GM10248 (cell line): ENCODE measurements around the gene ARHGAP21.
"Not testable (repeated sequence)": the region's sequence is repeated elsewhere in the genome, so short reads cannot be mapped to it uniquely, and the experiment has no call there.

Experiments used
- CTCF ChIA-PET: fragments of 300-600 bp; sonication (Branson Sonifier 250); formaldehyde crosslinking; extraction: SDS; loops from one replicate; lab custom pipeline; 2021; ENCODE audit warnings: antibody characterized with exemption; lab: Yijun Ruan, JAX
- POLR2A ChIA-PET: fragments of 350-650 bp; sonication (Branson Sonifier 250); formaldehyde crosslinking; extraction: SDS; loops from one replicate; lab custom pipeline; 2020; ENCODE audit warnings: antibody characterized with exemption; lab: Yijun Ruan, JAX
- DNase-seq: peaks from one replicate; pipeline ENCODE4 v3.0.0; 2012; ENCODE audit errors: extremely low spot score
- TF ChIP-seq, protein P1 (sequence below): IDR thresholded peaks from 2 replicates; pipeline ENCODE4 v1.5.1; 2012; ENCODE audit warnings: mild to moderate bottlenecking, low read depth; ENCODE audit errors: extremely low read depth, missing control alignments, control extremely low read depth

The ARHGAP21 gene

GRCh38 chr10:24731942-24732341, 8.3 kb upstream of the ARHGAP21 start:
- TF ChIP-seq, protein P1, sequence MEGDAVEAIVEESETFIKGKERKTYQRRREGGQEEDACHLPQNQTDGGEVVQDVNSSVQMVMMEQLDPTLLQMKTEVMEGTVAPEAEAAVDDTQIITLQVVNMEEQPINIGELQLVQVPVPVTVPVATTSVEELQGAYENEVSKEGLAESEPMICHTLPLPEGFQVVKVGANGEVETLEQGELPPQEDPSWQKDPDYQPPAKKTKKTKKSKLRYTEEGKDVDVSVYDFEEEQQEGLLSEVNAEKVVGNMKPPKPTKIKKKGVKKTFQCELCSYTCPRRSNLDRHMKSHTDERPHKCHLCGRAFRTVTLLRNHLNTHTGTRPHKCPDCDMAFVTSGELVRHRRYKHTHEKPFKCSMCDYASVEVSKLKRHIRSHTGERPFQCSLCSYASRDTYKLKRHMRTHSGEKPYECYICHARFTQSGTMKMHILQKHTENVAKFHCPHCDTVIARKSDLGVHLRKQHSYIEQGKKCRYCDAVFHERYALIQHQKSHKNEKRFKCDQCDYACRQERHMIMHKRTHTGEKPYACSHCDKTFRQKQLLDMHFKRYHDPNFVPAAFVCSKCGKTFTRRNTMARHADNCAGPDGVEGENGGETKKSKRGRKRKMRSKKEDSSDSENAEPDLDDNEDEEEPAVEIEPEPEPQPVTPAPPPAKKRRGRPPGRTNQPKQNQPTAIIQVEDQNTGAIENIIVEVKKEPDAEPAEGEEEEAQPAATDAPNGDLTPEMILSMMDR: no peak
- POLR2A ChIA-PET: no interaction called here
- CTCF ChIA-PET: interaction anchor here (0.8 kb wide), 1 partner anchor 35 kb away, joined by 3 read pairs; no protein-coding TSS in a partner anchor
- DNase-seq: no peak

GRCh38 chr10:24730811-24731210, 7.1 kb upstream of the ARHGAP21 start:
- TF ChIP-seq, protein P1: no peak
- ChIA-PET POLR2A (no interaction called here), CTCF (no interaction called here)
- no peak for DNase-seq

DNA sequence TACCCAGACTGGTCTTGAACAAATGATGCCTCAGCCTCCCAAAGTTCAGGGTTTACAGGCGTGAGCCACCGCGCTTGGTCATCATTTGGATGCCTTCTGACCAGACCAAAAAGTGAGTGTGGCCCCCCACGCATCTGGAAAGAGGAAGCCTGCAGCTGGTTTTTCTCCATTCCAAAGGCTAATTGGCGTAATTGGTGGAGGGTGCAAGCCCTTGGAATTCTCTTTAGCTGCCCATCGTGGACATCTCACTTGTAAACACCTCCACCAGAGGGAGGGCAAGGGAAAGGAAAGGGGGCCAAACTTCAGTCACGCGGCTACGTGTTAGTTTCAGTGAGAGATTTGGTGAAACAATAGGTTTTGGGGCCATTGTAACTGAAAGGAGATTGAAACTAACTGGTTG, 4.1 kb upstream of the ARHGAP21 start:
- POLR2A ChIA-PET: no interaction called here
- CTCF ChIA-PET: interaction anchor here (1.1 to 1.7 kb wide), 3 partner anchors 10 to 225 kb away, joined by 3 to 5 read pairs (median 5); no protein-coding TSS in a partner anchor
- TF ChIP-seq, protein P1: no peak
- no peak for DNase-seq

- no peak for DNase-seq
- TF ChIP-seq, protein P1: no peak
- CTCF ChIA-PET: interaction anchor here (0.9 to 2.1 kb wide), 5 partner anchors 17 to 226 kb away, joined by 3 to 7 read pairs (median 5); no protein-coding TSS in a partner anchor
- POLR2A ChIA-PET: no interaction called here
Observed at GRCh38 chr10:24726626-24727025, 2.9 kb upstream of the ARHGAP21 start.

DNA sequence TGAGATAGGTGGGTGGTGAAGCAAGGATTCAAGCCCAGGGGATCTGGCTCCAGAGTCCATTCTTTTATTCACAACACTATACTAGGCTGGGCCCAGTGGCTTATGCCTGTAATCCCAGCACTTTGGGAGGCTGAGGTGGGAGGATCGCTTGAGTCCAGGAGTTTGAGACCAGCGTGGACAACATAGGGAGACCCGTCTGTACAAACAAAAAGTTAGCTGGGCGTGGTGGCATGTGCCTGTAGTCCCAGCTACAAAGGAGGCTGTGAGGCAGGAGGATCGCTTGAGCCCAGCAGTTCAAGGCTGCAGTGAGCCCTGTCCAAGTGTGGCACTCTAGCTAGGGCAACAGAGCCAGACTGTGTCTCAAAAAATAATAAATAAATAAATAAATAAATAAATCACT, 2.3 kb upstream of the ARHGAP21 start:
- CTCF ChIA-PET: interaction anchor here (1.2 to 2.1 kb wide), 4 partner anchors 17 to 358 kb away, joined by 3 to 7 read pairs (median 4); no protein-coding TSS in a partner anchor
- DNase-seq, POLR2A ChIA-PET: not testable (repeated sequence)

DNA sequence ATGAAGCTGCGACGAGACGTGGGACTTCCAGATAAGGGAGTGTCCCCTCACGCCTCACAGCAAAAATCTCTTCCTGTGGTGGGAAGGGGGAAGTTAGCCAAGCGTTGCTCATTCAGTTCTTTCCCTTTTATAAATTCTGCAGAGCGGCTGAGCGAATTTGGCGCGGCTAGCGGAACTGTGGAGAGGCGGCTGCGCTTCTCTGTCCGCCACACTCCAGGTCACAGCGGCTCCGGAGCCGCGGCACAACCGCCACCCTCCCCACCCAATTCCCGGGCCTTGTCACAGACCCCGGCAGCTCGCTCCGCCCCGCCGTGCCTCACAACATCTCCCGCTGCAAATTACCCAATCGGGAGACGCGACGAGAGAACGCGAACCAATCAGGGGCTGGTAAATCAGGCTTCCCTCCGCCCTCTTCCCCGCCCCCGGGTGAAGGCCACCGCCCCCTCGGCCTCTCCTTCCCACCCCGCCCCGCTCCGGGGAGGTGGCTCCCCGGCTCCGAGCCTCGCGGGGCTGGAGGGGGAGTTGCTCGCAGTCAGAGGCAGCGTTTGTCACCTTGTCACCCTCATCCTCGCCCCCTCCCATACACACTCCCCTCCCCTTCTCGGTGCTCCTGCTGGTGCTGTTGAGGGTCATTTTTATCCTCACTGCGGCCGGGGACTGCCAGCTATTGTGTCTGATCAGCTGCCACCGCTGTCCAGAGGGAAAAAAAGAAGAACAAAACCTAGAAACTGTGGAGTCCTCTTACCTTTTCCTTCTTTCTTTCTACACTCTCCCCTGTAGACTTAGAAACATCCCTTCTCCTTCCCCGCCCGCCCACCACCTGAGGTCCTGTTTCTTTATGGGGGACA, 918 bp upstream of the ARHGAP21 start:
- POLR2A ChIA-PET: interaction anchor here (1.3 to 1.4 kb wide), 2 partner anchors 53 to 74 kb away, joined by 3 to 4 read pairs; no protein-coding TSS in a partner anchor
- peak; percentile 98 for DNase-seq
- CTCF ChIA-PET: interaction anchor here (0.9 to 2.1 kb wide), 6 partner anchors 14 to 231 kb away, joined by 3 to 7 read pairs (median 5); no protein-coding TSS in a partner anchor
- TF ChIP-seq, protein P1: no peak
